ENCODE results near the gene WDR17. TPM values are rescaled to one million over a fixed set of nuclear protein-coding genes. Genes with fewer than 3 reads are reported as not detected.

WDR17 gene
- total RNA-seq = not detected

GRCh38 chr4:176065435-176066291 lies at the start of gene WDR17:
TSS of gene WDR17 (plus strand) at chr4:176065841. CDS start at chr4:176111581, 45,740 bp downstream.
- peak; percentile 16 for DNase-seq

- DNase-seq = no peak
These were observed 49.0 kb upstream of the WDR17 start for GRCh38 chr4:176016601-176017000.

- DNase-seq = no peak
These were observed 45.1 kb upstream of the WDR17 start for GRCh38 chr4:176020481-176021085.

- DNase-seq = no peak
These were observed 35.2 kb upstream of the WDR17 start for GRCh38 chr4:176030391-176030790.

DNA sequence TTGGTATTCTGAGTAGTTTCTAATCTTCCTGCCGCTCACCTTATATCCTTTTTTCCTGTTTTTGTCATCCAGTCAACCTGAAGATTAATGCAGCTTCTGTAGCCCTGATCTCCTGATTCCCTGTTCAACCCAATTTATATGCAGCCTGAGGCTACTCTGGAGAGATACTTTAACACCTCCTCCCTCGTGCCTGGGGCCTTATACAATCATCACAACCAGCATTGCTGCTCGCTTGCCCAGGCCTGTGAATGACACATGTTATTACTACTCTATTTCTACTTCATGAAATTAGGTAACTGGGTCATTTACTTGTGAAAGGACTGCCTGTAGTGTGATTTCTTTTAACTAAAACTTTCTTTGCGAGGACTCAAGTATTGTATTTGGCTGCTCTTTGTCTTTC lies 33.7 kb upstream of the WDR17 start:
- no peak for DNase-seq

DNA sequence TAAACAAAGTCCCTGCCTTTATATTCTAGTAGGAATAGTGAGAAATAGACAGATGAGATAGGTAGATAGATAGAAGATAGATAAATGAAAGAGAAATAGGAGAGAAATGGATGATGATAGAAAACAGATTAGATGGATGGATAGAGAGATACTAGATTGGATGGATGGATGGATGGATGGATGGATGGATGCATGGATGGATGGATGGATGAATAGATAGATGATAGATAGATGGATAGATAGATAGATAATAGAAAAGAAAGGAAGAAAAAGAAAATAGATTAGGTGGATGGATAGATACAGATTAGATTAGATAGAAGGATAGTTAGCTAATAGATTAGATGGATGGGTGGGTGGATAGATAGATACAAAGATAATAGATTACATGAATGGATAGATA lies 33.2 kb upstream of the WDR17 start:
- no peak for DNase-seq

DNA sequence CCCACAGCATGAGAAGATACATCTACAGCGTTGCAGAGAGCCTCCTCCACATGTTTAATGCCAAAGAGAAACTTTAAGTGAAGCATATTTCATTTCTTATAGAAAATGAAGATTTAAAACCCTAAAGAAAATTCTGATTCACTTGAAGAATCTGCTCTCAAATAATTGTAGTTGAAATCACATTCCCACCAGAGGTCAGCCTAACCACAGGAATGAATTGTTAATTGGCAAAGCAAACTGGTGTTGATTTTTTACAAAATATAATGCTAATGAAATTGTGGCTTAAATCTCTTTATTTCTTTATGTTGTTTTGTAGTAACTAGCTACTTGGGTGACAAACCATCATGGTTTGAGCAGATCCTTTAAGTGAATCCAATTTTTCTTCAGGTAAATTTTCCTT lies 31.1 kb upstream of the WDR17 start:
- no peak for DNase-seq

DNA sequence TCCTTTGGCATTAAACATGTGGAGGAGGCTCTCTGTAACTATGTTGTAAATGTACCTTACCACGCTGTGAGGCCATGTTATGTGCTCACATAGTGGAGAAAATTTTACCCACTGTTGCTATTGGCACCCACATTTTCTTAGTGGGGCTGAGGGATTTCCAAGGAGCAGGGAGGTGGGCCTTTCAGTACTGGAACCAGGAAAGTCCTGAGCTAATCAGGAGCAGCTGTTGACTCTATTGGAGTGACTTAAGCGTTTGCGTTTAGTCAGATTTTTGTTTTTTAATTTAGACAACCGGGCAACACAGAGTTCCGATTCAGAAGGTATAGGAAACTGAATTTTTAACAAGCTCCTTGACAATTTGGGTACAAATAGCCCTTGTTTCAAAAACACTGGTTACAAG lies 30.7 kb upstream of the WDR17 start:
- no peak for DNase-seq

GRCh38 chr4:176036585-176037205 lies 28.9 kb upstream of the WDR17 start:
- no peak for DNase-seq

DNA sequence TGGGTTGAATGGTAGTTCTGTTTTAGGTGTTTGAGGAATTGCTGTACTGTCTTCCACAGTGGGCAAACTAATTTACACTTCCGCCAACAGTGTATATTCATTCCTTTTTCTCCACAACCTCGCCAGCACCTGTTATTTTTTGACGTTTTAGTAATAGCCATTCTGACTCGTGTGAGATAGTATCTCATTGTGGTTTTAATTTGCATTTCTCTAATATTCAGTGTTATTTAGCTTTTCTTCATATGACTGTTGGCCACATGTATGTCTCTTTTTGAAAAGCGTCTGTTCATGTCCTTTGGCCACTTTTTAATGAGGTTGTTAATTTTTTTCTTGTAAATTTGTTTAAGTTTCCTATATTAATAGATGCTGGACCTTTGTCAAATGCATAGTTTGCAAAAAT lies 26.9 kb upstream of the WDR17 start:
- DNase-seq = no peak

GRCh38 chr4:176042195-176042594 lies 23.4 kb upstream of the WDR17 start:
- no peak for DNase-seq

GRCh38 chr4:176043838-176044588 lies 21.6 kb upstream of the WDR17 start:
- no peak for DNase-seq

GRCh38 chr4:176044589-176044951 lies 21.1 kb upstream of the WDR17 start:
- no peak for DNase-seq

DNA sequence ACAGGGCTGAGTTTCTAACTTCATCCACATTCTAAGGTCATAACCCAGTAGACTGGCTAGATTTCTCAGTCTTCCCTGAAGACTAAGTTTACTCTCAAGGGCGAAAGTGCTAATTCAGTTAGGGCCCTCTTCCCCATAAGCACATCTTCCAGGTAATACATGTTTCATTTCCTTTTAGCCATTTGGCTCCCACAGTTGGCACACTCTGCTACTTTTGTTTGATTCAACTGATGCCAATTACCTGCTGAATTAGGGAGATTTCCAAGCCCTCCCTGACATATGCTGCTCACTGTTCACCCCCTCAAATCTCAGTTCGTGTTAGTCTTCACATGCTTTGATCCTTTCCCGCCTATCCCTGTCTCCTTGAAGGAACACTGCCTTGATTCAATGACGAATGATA lies 17.0 kb upstream of the WDR17 start:
- DNase-seq = no peak

DNA sequence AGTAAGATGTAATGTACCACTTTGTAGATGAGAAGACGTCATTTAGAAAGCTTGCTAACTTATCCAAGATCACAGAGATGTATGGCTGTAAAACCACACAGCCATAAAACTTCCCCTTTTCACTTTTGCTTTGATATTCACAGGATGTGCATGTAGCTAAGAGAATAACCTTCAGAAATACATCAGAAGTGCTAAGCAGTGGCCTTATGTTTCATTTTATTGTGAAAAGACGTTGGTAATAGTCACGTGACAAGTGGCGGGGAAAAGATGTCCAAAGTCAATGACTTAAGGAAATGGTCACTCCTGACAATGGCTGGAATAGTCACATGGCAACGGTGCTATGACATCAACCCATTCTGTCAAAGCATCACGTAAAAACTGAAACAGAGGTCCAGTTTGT lies 12.9 kb upstream of the WDR17 start:
- DNase-seq = no peak

GRCh38 chr4:176053785-176054184 lies 11.9 kb upstream of the WDR17 start:
- no peak for DNase-seq

- no peak for DNase-seq
These were observed 10.7 kb upstream of the WDR17 start for GRCh38 chr4:176054942-176055341.

DNA sequence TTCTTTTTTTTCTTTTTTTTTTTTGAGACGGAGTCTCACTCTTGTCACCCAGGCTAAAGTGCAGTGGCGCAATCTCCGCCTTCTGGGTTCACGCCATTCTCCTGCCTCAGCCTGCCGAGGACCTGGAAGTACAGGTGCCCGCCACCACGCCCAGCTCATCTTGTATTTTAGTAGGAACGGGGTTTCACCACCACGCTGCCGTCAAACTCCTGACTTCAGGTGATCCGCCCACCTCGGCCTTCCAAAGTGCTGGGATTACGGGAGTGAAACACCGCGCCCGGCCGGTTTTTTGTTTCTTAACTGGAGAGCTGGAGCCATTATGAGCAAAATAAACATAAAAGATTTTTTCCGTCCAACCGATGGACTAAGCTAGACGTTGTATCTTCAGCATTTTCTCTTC lies 1.9 kb upstream of the WDR17 start:
- no peak for DNase-seq

DNA sequence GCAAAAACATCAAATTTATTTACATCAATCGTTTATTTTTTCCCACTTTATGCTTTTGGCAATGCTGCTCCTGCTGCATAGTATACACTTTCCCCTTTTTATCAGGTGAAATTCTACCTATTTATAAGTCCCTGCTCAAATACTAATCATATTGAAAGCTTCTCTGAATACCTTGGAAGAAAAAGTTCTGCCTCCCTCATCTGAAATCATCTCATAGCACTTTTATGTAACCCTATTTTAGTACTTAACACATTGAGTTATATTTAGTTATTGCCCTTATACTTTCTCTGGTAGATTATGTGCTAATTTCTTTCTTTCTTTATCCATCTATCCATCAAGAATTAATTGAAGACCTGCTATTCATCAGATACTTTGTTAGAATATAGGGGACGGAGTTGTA lies 1.1 kb upstream of the WDR17 start:
- DNase-seq = no peak

GRCh38 chr4:176066757-176067156 lies 1.1 kb downstream of the WDR17 start:
- DNase-seq = no peak

DNA sequence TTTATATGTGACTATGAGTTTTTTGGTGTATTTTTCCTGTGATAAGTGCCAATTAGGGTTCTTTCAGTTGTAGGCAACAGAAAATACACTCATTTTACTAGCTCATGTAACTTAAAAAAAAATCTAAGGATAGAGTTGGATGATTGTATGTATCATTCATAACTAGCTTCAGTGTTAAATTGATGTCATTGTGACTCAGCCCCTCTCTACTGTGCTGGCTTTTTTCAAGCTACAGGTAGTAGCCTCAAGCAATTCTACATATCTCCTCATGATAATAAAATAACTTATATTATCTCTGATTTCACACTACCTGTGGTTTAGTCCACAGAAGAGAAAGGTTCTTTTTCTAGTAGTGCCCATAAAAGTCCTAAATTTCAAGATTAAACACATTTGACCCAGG lies 11.9 kb downstream of the WDR17 start:
- DNase-seq = no peak

GRCh38 chr4:176084769-176085168 lies 19.1 kb downstream of the WDR17 start:
- DNase-seq = no peak

DNA sequence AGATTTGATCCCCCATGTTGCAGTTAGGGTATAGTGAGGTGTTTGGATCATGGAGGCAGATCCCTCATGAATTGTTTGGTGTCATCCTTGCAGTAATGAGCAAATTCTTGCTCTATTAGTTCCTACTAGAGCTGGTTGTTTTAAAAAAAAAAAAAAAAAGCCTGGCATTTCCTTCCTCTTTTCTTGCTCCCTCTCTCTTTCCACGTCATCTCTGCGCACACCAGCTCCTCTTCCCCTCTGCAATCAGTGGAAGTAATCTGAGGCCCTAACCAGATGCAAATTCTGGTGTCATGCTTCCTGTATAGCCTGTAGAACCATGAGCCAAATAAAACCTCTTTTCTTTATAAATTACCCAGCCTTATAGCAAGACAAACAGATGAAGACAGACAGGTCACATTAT lies 24.5 kb downstream of the WDR17 start:
- DNase-seq = no peak

Measured in effector CD4-positive, alpha-beta T cell (primary cell).